Stimulated activated naive CD4-positive, alpha-beta T cell treated with Interleukin-2 at 50 U/mL for 16 hours (primary cell): ENCODE measurements around the gene MX1.

ENCODE experiments used
- DNase-seq: peaks from one replicate; lab custom pipeline; 2025; lab: John Stamatoyannopoulos, UW

MX1 gene, protein sequence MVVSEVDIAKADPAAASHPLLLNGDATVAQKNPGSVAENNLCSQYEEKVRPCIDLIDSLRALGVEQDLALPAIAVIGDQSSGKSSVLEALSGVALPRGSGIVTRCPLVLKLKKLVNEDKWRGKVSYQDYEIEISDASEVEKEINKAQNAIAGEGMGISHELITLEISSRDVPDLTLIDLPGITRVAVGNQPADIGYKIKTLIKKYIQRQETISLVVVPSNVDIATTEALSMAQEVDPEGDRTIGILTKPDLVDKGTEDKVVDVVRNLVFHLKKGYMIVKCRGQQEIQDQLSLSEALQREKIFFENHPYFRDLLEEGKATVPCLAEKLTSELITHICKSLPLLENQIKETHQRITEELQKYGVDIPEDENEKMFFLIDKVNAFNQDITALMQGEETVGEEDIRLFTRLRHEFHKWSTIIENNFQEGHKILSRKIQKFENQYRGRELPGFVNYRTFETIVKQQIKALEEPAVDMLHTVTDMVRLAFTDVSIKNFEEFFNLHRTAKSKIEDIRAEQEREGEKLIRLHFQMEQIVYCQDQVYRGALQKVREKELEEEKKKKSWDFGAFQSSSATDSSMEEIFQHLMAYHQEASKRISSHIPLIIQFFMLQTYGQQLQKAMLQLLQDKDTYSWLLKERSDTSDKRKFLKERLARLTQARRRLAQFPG

DNA sequence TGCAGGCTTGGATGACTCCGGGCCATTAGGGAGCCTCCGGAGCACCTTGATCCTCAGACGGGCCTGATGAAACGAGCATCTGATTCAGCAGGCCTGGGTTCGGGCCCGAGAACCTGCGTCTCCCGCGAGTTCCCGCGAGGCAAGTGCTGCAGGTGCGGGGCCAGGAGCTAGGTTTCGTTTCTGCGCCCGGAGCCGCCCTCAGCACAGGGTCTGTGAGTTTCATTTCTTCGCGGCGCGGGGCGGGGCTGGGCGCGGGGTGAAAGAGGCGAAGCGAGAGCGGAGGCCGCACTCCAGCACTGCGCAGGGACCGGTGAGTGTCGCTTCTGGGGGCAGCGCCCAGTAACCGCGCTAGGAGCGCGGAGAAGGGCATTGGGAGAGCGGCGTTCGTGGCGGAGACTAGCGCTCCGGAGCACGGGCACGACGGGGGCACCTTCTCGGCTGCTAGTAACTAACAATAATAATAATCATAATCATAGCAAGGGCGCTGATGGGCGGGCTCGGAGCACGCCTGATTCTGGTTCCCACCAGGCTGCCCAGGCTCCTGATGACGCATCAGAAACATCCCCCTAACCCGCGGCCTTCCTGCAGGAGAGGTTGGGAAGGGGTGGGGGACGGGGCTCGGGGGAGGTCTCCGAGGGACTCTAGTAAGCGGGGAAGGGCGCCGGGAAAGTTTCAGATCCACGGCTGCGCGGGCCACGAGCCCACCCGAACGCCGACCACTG is at the start of gene MX1:
Gene MX1 (plus strand): TSS at position 286 of the 722 bp plus-strand sequence. CDS start 5,832 bp downstream, outside the sequence.
- peak; percentile 87 for DNase-seq

DNA sequence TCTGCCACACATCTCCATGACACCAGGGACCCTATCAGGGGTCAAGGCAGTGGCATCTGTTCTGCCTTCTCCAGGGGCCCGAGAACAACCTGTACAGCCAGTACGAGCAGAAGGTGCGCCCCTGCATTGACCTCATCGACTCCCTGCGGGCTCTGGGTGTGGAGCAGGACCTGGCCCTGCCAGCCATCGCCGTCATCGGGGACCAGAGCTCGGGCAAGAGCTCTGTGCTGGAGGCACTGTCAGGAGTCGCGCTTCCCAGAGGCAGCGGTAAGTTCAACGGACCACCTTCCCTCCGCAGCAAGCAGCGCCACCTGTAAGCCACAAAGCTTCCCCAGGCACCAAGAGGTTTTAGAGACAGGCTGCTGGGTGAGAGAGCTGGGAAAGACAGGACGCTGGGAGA is 48.3 kb upstream of the MX1 start:
- DNase-seq: no peak

DNA sequence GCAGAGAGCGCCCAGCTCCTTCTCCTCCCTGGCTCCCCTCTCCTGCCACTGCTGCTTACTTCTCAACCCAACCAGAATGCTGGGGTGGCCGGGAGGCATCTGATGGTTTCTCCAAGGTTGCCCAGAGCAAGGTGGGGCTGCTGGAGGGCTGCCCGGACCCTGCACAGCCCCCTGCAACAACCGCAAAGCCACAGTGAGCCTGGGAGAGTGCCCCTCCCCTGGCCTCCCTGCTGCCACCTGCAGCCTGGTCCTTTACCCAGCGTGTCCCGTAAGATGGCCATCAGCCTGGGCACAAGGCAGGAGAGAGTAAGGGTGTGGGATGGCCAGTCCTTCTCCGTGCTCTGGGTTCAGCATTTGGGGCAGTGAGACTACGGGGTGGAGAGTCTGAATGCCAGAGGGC is 47.2 kb upstream of the MX1 start:
- DNase-seq: no peak

DNA sequence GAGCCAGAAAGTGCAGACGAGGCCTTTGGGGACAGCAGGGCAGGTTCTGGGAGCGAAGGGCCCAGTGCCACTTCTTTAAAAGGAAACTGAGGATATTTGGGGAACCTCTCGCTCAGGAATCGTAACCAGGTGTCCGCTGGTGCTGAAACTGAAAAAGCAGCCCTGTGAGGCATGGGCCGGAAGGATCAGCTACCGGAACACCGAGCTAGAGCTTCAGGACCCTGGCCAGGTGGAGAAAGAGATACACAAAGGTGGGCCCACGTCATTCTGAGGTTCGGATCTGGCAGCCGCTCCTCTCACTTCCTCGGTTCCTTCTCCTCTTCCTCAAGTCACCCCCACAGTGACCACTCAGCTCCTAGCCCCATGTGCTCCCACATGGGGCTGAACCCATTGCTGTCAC is 46.1 kb upstream of the MX1 start:
- no peak for DNase-seq

DNA sequence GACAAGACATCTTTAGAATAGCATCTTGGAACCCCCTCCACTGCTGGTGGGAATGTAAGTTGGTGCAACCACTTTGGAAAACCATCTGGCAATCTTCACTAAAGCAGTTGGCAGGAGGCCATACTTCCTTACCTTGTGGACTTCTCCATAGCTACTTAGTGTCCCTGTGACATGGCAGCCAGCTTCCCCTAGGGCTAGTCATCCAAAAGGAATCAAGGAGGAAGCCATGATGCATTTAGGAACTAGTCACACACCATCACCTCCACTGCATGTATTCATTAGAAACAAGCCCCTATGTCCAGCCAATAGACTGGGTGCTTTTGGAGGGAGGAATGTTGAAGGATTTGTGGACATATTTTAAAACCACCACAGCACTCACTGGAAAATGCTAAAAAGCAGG is 44.3 kb upstream of the MX1 start:
- DNase-seq: no peak

DNA sequence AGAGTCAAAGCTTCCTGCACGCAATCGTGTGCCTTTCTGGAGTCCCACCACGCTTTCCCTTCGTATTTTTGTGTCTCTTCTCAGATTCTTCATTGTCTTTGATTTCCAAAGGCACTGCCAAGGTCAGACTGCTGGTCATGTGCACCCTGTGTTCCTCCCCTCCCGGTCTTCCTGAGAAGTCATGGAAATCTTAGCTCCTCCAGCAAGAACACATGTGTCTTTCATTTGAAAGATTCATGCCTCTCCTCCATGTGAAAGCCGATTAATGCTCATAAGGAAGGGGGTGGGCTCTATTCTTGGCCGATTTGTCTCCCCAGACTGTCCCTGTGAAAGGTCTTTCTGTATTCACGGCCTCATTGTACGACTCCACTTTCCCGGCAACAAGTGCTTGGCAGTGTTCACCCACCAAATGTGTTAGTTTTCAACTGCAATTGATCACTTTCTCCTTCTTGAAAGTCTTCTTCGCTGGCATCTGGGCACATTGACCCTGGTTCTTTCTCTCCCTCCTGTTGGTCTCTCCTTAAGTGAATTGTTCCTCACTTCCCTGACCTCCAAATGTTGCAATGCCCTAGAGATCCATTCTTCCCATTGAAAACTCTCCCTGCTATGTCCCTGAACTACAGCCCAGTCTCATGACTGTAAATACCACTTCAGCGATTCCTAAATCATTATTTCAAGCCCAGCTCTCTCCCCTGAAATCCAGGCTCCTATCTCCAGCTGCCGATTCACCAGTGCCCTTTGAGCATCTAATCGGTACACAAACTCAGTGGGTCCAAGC is 38.8 kb upstream of the MX1 start:
- no peak for DNase-seq

DNA sequence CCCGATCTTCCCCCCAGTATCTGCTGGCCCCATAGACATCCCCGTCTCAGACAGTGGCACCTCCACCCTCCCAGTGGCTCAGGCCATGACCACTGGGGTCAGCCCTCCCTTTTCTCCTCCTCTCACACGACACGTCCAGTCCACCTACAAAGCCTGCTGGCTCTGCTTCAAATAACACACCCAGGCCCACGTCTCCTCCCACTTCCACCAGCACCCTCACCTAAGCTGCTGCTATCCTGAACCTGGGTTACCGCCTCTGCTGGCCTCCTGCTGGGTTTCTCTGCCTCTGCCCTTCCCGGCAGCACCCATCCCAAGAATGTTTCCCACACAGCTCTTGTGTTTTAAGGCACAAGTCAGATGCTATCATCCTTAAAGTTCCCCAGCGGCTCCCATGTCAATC is 38.2 kb upstream of the MX1 start:
- DNase-seq: no peak

DNA sequence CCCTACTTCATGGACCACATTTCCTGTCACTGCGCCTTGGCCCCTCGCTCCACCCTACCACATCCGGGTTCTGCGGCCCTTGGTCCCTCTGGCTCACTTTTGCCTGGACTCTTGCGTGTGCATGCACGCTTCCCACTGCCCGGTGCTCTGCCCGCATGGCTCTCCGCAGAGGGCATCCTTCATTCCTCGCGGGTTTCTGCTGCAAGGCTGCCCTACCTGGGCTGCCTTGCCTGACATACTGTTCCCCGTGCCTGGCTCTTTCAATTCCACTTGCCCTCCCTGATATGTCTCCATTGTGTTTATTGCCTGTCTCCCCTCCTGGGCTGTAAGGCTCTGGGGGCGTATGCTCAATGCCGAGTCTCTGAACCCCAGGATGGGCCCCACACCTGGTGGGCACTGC is 37.8 kb upstream of the MX1 start:
- DNase-seq: no peak

DNA sequence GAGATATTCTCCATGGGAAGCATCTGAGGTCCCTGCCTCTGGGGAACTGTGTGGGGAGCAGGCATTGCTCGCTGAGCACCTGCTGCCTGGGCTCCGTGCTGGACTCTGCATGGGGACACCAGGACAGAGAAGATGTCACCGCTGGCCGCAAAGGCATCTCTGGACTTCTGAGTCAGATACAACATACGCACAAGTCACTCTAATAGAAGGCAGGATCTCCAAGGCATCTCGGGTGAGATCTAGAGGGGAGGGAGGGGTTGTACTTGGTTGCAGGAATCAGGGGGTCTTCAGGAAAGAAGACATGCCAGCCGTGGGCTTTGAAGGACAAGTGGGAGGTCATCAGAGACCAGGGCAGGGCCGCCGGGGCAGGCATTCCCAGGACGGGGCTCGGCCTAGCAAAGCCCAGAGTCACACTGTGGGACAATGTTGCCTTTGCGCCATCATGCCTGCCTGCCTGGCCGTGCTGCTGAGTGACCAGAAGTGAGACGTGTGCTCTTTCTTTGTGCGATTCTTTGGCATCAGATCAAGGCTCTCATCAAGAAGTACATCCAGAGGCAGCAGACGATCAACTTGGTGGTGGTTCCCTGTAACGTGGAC is 35.9 kb upstream of the MX1 start:
- DNase-seq: no peak

DNA sequence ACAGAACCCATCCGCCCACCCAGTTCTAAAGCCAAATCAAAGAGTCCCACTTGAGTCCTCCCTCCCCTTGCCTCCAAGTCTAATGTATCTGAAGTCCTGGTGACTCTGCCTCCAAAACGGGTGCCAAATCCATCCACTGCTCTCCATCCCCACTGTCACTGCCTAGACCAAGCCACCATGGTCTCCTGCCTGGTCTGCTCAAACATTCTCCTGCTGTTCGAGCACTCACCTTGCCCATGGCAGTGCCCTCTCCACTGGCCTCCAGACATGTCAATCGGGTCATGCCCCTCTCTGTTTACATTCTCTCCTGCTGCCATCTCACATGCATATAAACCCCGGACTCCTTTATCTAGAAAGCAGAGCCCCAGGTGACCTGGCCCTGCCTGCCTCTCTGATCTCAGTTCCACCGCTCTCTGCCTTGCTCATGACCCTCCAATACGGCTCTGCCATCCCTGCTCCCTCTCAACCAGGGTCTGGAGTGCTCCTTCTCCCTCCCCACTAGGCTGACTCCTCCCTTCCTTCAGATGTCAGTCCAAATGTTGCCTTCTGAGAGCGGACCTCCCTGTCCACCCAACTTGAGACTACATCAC is 32.1 kb upstream of the MX1 start:
- no peak for DNase-seq

DNA sequence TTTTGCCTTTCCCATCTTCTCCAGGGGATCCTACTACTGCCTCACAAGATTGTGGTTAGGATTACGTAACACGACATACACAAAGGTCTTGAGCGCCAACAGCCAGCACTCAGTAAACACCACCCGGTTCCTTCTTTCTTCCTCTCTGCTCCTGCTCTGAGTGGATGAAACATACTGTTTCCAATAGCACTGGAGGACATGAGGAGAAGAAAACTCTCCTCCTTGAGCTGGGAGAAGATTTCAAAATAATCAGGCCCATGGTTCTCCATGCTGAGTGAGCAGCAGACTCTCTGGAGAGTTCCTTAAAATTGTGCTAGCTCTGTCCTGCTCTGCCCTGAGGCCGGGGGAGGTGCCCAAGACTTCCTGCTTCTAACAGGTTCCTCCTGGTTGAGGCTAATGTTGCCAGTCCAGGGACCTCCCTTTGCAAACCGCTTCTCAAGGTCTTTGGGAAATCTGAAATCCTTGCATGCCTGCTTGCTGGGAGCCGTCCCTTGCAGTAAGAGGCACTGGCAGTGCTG is 29.4 kb upstream of the MX1 start:
- DNase-seq: no peak

DNA sequence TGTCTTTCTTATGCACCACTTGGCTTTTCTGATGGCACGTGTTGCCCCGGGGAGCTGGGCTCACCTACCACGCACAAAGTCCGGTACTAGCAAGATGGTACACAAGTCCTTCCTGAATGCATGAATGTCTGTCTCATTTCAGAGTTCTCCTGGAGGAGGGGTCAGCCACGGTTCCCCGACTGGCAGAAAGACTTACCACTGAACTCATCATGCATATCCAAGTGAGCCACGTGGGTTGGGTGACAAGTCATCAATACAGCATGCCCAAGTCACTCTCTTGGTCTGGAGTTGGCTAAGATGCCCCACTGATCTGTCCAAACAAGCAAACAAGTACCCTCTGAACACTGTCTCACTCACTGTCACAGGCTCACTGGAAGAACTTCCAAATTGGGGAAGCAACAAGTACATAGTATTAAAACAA is 28.6 kb upstream of the MX1 start:
- no peak for DNase-seq

DNA sequence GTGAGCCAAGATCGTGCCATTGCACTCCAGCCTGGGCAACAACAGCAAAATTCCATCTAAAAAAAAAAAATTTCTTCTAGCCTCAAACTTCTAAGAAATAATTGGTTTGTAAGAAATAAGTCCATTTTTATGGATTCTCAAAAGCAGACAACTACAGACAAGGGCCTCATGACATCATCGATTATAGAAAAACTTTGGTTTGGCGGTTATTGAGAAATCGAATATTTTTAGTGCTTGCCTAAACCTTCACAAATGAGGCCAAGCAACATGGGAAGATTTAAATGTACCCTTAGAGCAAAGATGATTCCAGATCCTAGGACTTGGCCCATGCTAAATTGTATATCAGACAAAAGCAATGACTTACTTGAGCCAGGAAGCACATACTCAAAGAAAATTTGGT is 27.8 kb upstream of the MX1 start:
- DNase-seq: no peak

DNA sequence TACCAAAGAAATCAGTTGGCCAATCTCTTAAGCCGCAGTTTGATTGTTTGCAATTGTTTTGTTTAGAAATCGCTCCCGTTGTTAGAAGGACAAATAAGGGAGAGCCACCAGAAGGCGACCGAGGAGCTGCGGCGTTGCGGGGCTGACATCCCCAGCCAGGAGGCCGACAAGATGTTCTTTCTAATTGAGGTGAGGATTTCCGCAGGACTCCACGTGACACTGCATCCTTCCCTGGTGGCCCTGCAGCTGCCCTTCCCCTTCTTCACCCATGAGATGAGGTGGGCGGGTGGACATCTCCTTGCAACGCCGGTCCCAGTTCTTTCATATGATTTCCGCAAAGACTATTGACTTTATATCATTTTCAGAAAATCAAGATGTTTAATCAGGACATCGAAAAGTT is 27.2 kb upstream of the MX1 start:
- no peak for DNase-seq

DNA sequence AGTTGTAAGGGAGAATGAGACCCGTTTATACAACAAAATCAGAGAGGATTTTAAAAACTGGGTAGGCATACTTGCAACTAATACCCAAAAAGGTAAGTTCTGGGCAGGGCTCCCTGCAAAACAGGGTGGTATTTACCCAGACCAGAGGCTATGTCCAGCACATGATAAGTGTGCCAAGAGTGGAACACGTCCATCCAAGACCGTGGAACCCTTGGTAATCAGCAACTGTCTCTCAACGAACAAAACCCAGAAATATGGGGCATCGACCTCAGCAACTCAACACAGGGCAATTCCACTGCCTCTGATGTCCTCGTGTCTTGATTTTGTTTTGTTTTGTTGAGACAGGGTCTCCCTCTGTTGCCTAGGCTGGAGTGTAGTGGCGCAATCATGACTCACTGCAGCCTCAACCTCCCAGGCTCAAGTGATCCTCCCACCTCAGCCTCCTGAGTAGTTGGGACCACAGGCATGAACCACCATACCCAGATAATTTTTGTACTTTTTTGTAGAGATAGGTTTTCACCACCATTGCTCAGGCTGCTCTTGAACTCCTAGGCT is 26.7 kb upstream of the MX1 start:
- no peak for DNase-seq

DNA sequence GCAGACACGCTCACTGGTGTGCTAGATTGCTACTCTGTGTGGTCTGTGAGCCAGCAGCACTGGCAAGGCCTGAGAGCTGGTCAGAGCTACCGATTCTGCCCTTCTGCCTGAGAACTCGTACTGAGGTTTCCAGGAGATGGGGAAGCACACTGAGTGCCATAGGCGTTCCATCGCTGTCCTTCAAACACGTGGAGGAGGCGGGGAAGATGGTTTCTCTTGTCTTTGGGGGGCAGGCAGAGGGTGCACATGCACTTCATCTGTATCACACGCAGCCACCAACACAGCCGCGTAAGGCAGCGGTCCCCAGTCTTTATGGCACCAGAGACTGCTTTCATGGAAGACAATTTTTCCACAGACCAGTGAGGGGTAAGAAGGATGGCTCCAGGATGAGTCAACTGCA is 23.8 kb upstream of the MX1 start:
- DNase-seq: no peak

DNA sequence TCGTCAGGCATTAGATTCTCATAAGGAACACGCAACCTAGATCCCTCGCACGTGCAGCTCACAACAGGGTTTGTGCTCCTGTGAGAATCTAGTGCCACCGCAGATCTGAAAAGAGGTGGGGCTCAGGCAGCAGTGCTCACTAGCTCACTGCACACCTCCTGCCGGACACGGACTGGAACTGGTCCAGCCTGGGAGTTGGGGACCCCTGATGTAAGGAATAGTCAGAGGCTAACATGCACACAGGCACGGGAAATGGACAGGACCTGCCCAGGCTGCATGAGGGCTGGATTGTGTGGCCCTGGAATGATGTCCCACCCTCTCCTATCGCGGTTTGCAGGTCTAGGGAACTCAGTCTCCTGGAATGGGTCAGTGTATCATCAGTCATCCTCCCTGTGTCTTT is 23.2 kb upstream of the MX1 start:
- no peak for DNase-seq

DNA sequence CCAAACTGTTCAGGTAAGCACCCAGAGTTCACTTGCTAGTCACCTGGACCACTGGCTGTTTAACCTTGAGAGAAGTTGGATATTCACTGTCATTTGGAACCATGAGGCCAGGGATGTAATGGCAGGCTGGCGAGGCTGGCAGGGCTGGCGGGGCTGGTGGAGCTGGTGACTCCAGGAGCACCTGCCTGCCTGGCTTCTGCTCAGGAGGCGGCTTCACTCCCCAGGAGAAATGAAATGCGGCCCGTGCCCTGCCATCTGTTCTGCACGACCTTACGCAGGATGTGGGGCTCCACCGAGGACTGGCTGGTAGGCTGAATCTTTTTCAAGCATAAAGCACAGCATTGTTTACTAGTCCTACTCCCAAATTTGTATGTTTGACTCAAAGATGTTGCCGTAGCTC is 22.7 kb upstream of the MX1 start:
- no peak for DNase-seq

DNA sequence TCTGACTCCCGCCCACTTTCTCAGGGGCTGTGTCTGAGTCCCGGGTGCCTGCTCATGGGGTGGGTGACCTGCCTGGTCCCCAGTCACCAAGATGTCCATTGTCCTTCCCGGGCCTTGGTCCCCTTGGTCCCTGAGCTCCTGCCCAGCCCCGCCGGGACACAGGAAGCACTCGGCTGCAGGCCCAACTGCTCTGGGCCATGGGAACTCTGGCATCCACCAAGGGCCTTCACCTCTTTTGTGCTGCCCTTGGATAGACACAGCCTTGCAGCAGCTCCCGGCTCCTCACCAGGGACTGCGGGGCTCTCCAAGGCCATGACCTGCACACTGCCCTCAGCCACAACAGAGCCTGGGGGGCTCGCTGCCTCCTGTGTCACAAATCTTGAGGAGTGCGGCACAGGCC is 22.1 kb upstream of the MX1 start:
- DNase-seq: no peak

DNA sequence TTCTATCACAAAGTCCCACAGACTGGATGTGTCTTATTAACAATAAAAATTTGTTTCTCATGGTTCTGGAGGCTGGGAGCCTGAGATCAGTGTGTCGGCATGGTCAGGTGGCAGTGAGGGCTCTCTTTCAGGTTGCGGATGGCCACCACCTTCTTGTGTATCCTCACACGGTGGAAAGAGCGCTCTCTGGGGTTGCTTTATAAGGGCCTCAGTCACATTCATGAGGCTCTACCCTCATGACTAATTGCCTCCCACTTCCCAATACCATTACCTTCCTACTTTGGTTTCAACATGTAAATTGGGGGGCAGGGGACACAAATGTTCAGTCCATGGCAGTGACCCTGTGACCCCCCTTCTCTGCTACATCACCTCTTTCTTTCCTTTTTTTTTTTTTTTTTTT is 20.7 kb upstream of the MX1 start:
- DNase-seq: no peak

DNA sequence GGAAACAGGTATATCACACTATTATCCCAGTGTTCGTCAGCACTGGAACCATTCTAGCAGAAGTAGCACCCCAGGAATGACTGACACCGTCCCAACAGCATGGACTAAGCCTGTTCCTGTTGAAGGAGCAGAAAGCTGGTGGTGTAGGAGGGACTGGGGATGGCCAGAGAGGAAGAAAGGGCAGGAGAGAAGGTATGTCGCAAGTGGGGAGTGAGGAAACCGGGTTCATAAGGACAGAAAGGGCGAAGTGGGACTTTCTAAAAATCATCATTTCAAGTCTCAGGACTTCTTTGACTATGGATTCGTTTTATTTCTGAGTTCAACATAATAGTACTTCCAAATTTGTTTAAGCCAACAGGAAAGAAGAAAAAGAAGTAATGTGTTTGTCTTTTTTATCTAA is 19.7 kb upstream of the MX1 start:
- no peak for DNase-seq
